Fibroblast of pulmonary artery (primary cell): ENCODE measurements around the gene APOL1.

Source experiments
- DNase-seq: peaks from one replicate; pipeline ENCODE4 v3.0.0-alpha.2; 2010; ENCODE audit warnings: low read depth
- H3K4me3 ChIP-seq: replicated peaks from 2 replicates; pipeline ENCODE4 v1.5.1; 2011; ENCODE audit warnings: low read depth, mild to moderate bottlenecking, control low read depth, low read length, moderate library complexity
- CTCF ChIP-seq: IDR thresholded peaks from 2 replicates; pipeline ENCODE4 v1.5.1; 2011; ENCODE audit warnings: mild to moderate bottlenecking, control low read depth, low read length, inconsistent platforms; ENCODE audit errors: missing control alignments

The APOL1 gene

GRCh38 chr22:36298601-36299000 lies 45.7 kb downstream of the APOL1 start:
- TF ChIP-seq CTCF: no peak
- no peak for DNase-seq
- no peak overlapping the region for H3K4me3 ChIP-seq

GRCh38 chr22:36299295-36299694 lies 46.4 kb downstream of the APOL1 start:
- H3K4me3 ChIP-seq: no peak overlapping the region
- DNase-seq: no peak
- no peak for TF ChIP-seq CTCF

- H3K4me3 ChIP-seq: no peak overlapping the region
- TF ChIP-seq CTCF: no peak
- DNase-seq: no peak
Measured at GRCh38 chr22:36299911-36300310, 47.0 kb downstream of the APOL1 start.

GRCh38 chr22:36300396-36301212 lies 47.7 kb downstream of the APOL1 start:
- TF ChIP-seq CTCF: no peak
- H3K4me3 ChIP-seq: no peak overlapping the region

GRCh38 chr22:36301384-36301828 lies 48.5 kb downstream of the APOL1 start:
- no peak overlapping the region for H3K4me3 ChIP-seq
- DNase-seq: peak; percentile 73
- peak; percentile 91 for TF ChIP-seq CTCF

More at GRCh38 chr22:36300396-36301212, 47.7 kb downstream of the APOL1 start:
- no peak for DNase-seq

GRCh38 chr22:36301851-36302250 lies 48.9 kb downstream of the APOL1 start:
- peak; percentile 19 for DNase-seq
- H3K4me3 ChIP-seq: no peak overlapping the region
- TF ChIP-seq CTCF: no peak
